Loucy (cell line): ENCODE results near the gene MPL.

Source experiments
- EZH2phosphoT487 ChIP-seq: fragments of 200-600 bp; IDR thresholded peaks from 2 replicates; pipeline ENCODE4 v1.6.1; 2018; ENCODE audit warnings: antibody characterized with exemption, mild to moderate bottlenecking, moderate library complexity, borderline replicate concordance
- TF ChIP-seq, protein P1 (sequence below): fragments of 200-600 bp; sonication (generic); conservative IDR thresholded peaks from 2 replicates; pipeline ENCODE4 v1.5.1; 2014; ENCODE audit warnings: mild to moderate bottlenecking, antibody characterized with exemption, low read length

DNA sequence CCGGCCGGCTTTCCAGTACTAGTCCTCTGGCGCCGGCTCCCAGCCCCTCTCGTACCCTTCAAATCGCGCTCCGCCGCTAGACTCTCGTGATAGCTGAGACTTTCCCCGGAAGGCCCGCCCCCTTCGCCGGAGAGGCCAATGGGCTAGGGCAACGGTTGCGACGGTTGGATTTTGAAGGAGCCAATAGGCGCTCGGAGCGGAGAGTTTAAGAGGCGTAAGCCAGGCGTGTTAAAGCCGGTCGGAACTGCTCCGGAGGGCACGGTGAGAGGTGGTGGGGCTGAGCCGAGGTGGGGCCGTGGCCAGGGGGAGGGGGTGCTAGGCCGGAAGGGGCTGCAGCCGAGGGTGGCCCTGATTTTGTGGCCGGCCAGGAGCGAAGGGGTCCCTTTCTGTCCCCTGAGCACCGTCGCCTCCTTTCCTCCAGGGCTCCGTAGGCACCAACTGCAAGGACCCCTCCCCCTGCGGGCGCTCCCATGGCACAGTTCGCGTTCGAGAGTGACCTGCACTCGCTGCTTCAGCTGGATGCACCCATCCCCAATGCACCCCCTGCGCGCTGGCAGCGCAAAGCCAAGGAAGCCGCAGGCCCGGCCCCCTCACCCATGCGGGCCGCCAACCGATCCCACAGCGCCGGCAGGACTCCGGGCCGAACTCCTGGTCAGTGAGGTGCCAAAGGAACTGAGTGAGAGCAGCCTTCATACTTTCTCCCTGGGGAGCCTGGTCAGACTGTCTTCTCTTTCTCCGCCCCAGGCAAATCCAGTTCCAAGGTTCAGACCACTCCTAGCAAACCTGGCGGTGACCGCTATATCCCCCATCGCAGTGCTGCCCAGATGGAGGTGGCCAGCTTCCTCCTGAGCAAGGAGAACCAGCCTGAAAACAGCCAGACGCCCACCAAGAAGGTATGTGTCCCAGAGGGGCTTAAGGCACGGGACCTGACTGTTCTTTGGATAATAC is 21.4 kb downstream of the MPL start, which contains the start of gene CDC20:
- TF ChIP-seq, protein P1, sequence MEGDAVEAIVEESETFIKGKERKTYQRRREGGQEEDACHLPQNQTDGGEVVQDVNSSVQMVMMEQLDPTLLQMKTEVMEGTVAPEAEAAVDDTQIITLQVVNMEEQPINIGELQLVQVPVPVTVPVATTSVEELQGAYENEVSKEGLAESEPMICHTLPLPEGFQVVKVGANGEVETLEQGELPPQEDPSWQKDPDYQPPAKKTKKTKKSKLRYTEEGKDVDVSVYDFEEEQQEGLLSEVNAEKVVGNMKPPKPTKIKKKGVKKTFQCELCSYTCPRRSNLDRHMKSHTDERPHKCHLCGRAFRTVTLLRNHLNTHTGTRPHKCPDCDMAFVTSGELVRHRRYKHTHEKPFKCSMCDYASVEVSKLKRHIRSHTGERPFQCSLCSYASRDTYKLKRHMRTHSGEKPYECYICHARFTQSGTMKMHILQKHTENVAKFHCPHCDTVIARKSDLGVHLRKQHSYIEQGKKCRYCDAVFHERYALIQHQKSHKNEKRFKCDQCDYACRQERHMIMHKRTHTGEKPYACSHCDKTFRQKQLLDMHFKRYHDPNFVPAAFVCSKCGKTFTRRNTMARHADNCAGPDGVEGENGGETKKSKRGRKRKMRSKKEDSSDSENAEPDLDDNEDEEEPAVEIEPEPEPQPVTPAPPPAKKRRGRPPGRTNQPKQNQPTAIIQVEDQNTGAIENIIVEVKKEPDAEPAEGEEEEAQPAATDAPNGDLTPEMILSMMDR, result no peak
- no peak for TF ChIP-seq EZH2phosphoT487
